IMR-90 (cell line): ENCODE results near the gene GPT2. TPM values are rescaled to one million over a fixed set of nuclear protein-coding genes. Genes with fewer than 3 reads are reported as not detected.

Experiments
- ATAC-seq: fragments of 200-7000 bp; cut with Tn5 transposase; 2 replicates; pipeline ENCODE4 v1.9.1; 2020; ENCODE audit warnings: low read depth, mild to moderate bottlenecking, moderate library complexity
- BruUV-seq: library from RNA; stranded (reverse); fragments of 400-500 nt; replicated peaks from 2 replicates; lab custom pipeline; 2021; lab: Mats Ljungman, UMichigan
- CTCF ChIA-PET: fragments of 300-600 bp; formaldehyde crosslinking; extraction: SDS; loops from one replicate; lab custom pipeline; 2021; ENCODE audit warnings: antibody characterized with exemption; lab: Yijun Ruan, JAX
- POLR2A ChIA-PET: fragments of 300-600 bp; sonication (Branson Sonifier 250); formaldehyde crosslinking; loops from one replicate; lab custom pipeline; 2022; ENCODE audit warnings: antibody characterized with exemption; ENCODE audit not compliant: unreplicated experiment; lab: Charles Lee
- DNase-seq: peaks from one replicate; pipeline ENCODE4 v3.0.0; 2013
- H2AFZ ChIP-seq: replicated peaks from 2 replicates; pipeline ENCODE3; 2013; ENCODE audit warnings: low read length, mild to moderate bottlenecking; ENCODE audit not compliant: poor library complexity
- H2AK5ac ChIP-seq: 2 replicates; pipeline ENCODE4 v1.6.1; 2013; ENCODE audit warnings: low read depth, low read length, inconsistent platforms
- H2AK9ac ChIP-seq: replicated peaks from 2 replicates; pipeline ENCODE3; 2013; ENCODE audit warnings: mild to moderate bottlenecking, low read depth, low read length, moderate library complexity; ENCODE audit not compliant: poor library complexity
- H2BK120ac ChIP-seq: 2 replicates; pipeline ENCODE4 v1.6.1; 2013; ENCODE audit warnings: low read depth, low read length, inconsistent platforms
- H2BK15ac ChIP-seq: 3 replicates; pipeline ENCODE4 v1.6.1; 2013; ENCODE audit warnings: low read depth, low read length, inconsistent platforms
- H2BK20ac ChIP-seq: 2 replicates; pipeline ENCODE4 v1.6.1; 2013; ENCODE audit warnings: low read depth, mild to moderate bottlenecking, inconsistent platforms, low read length, moderate library complexity
- H2BK5ac ChIP-seq: 2 replicates; pipeline ENCODE4 v1.6.1; 2013; ENCODE audit warnings: mild to moderate bottlenecking, low read depth, low read length, inconsistent platforms; ENCODE audit not compliant: poor library complexity, severe bottlenecking
- H3K14ac ChIP-seq: replicated peaks from 2 replicates; pipeline ENCODE4 v1.6.1; 2013; ENCODE audit warnings: low read depth, low read length, inconsistent platforms
- H3K18ac ChIP-seq: 2 replicates; pipeline ENCODE4 v1.6.1; 2013; ENCODE audit warnings: low read depth, low read length, control low read depth
- H3K23ac ChIP-seq: 2 replicates; pipeline ENCODE4 v1.6.1; 2013; ENCODE audit warnings: low read depth, low read length, inconsistent platforms
- H3K27ac ChIP-seq: 2 replicates; pipeline ENCODE4 v1.5.1; 2013; ENCODE audit warnings: mild to moderate bottlenecking, control low read depth, low read length; ENCODE audit not compliant: insufficient read depth
- H3K27me3 ChIP-seq: 2 replicates; pipeline ENCODE4 v1.6.1; 2013; ENCODE audit warnings: low read length; ENCODE audit not compliant: control insufficient read depth, insufficient read depth
- H3K36me3 ChIP-seq: 2 replicates; pipeline ENCODE4 v1.6.1; 2013; ENCODE audit warnings: low read length, mixed read lengths; ENCODE audit not compliant: control insufficient read depth, insufficient read depth
- H3K4ac ChIP-seq: 2 replicates; pipeline ENCODE4 v1.6.1; 2013; ENCODE audit warnings: low read depth, low read length, inconsistent platforms
- H3K4me1 ChIP-seq: 2 replicates; pipeline ENCODE4 v1.6.1; 2013; ENCODE audit warnings: low read length, mixed read lengths; ENCODE audit not compliant: control insufficient read depth, insufficient read depth
- H3K4me2 ChIP-seq: 2 replicates; pipeline ENCODE4 v1.6.1; 2013; ENCODE audit warnings: low read depth, mild to moderate bottlenecking, control low read depth, low read length, moderate library complexity
- H3K4me3 ChIP-seq: 2 replicates; pipeline ENCODE4 v1.5.1; 2013; ENCODE audit warnings: low read depth, mild to moderate bottlenecking, control low read depth, low read length, moderate library complexity; ENCODE audit not compliant: insufficient read depth
- H3K56ac ChIP-seq: 2 replicates; pipeline ENCODE4 v1.6.1; 2013; ENCODE audit warnings: low read length, inconsistent platforms; ENCODE audit not compliant: insufficient read depth; ENCODE audit errors: extremely low read depth
- H3K79me1 ChIP-seq, 2 experiments: 2 replicates each; pipeline ENCODE4 v1.6.1; 2013; ENCODE audit warnings: low read length in 2 of 2, inconsistent platforms in 1 of 2, low read depth in 1 of 2
- H3K9ac ChIP-seq: 2 replicates; pipeline ENCODE4 v1.6.1; 2013; ENCODE audit warnings: low read depth, low read length, control low read depth
- H3K9me1 ChIP-seq: 2 replicates; pipeline ENCODE4 v1.6.1; 2013; ENCODE audit warnings: low read length, inconsistent platforms; ENCODE audit not compliant: insufficient read depth
- H3K9me3 ChIP-seq: 2 replicates; pipeline ENCODE4 v1.6.1; 2013; ENCODE audit warnings: low read length; ENCODE audit not compliant: control insufficient read depth, insufficient read depth
- H4K20me1 ChIP-seq: 2 replicates; pipeline ENCODE4 v1.6.1; 2013; ENCODE audit warnings: low read length, inconsistent platforms; ENCODE audit not compliant: insufficient read depth
- H4K5ac ChIP-seq: 2 replicates; pipeline ENCODE4 v1.6.1; 2013; ENCODE audit warnings: mild to moderate bottlenecking, low read depth, low read length, control low read depth
- H4K8ac ChIP-seq, 2 experiments: 2 replicates each; pipeline ENCODE4 v1.6.1; 2013; ENCODE audit warnings: low read depth in 2 of 2, low read length in 2 of 2, control low read depth in 1 of 2, inconsistent platforms in 1 of 2
- H4K91ac ChIP-seq: 2 replicates; pipeline ENCODE4 v1.6.1; 2013; ENCODE audit warnings: low read depth, low read length, inconsistent platforms; ENCODE audit not compliant: insufficient read depth
- BHLHE40 ChIP-seq: fragments of 150-350 bp; IDR thresholded peaks from 2 replicates; pipeline ENCODE4 v1.6.1; 2016; ENCODE audit warnings: mild to moderate bottlenecking, low read depth, low read length
- CEBPB ChIP-seq: IDR thresholded peaks from 2 replicates; pipeline ENCODE4 v1.6.1; 2012; ENCODE audit warnings: low read depth, low read length, improper control_type of control experiment
- CHD1 ChIP-seq: IDR thresholded peaks from 2 replicates; pipeline ENCODE4 v1.6.1; 2012; ENCODE audit warnings: low read depth, low read length, improper control_type of control experiment
- CTCF ChIP-seq: conservative IDR thresholded peaks from 2 replicates; pipeline ENCODE4 v1.5.1; 2012; ENCODE audit warnings: mild to moderate bottlenecking, low read depth, low read length, improper control_type of control experiment
- FOS ChIP-seq: fragments of 150-350 bp; IDR thresholded peaks from 2 replicates; pipeline ENCODE4 v1.6.1; 2016; ENCODE audit warnings: low read depth, low read length
- MAFK ChIP-seq: IDR thresholded peaks from 2 replicates; pipeline ENCODE4 v1.6.1; 2012; ENCODE audit warnings: low read depth, low read length, improper control_type of control experiment
- MAZ ChIP-seq: IDR thresholded peaks from 2 replicates; pipeline ENCODE4 v1.6.1; 2012; ENCODE audit warnings: low read depth, mild to moderate bottlenecking, low read length, improper control_type of control experiment, moderate library complexity, borderline replicate concordance
- MXI1 ChIP-seq: IDR thresholded peaks from 2 replicates; pipeline ENCODE4 v1.6.1; 2012; ENCODE audit warnings: low read depth, mild to moderate bottlenecking, low read length, moderate library complexity, borderline replicate concordance
- NFE2L2 ChIP-seq: fragments of 150-350 bp; IDR thresholded peaks from 2 replicates; pipeline ENCODE4 v1.6.1; 2016; ENCODE audit warnings: low read depth, mild to moderate bottlenecking, low read length
- POLR2A ChIP-seq: IDR thresholded peaks from 2 replicates; pipeline ENCODE4 v1.6.1; 2012; ENCODE audit warnings: mild to moderate bottlenecking, low read depth, low read length
- RAD21 ChIP-seq: IDR thresholded peaks from 2 replicates; pipeline ENCODE4 v1.6.1; 2012; ENCODE audit warnings: low read length, improper control_type of control experiment
- RCOR1 ChIP-seq: IDR thresholded peaks from 2 replicates; pipeline ENCODE4 v1.6.1; 2012; ENCODE audit warnings: mild to moderate bottlenecking, low read length, improper control_type of control experiment; ENCODE audit not compliant: insufficient replicate concordance
- RFX5 ChIP-seq: IDR thresholded peaks from 2 replicates; pipeline ENCODE4 v1.8.0; 2012; ENCODE audit warnings: low read depth, mild to moderate bottlenecking, low read length, moderate library complexity
- SMC3 ChIP-seq: fragments of 150-350 bp; IDR thresholded peaks from 2 replicates; pipeline ENCODE4 v1.6.1; 2016; ENCODE audit warnings: low read depth, mild to moderate bottlenecking, antibody characterized with exemption, low read length, moderate library complexity
- USF2 ChIP-seq: fragments of 150-350 bp; IDR thresholded peaks from 2 replicates; pipeline ENCODE4 v1.6.1; 2017; ENCODE audit warnings: mild to moderate bottlenecking, antibody characterized with exemption, low read length, low read depth
- WGBS, 2 experiments: methylation state at CpG; one replicate each; pipeline versions ENCODE4 v1.1.5 to v1.1.7; 2013; ENCODE audit warnings: missing lambda C conversion rate in 2 of 2; ENCODE audit not compliant: insufficient read length in 1 of 2; ENCODE audit errors: extremely low coverage in 2 of 2; 5-methylcytosine and 5-hydroxymethylcytosine counted together
- dilution Hi-C: fragments of 300-500 bp; cut with HindIII; formaldehyde crosslinking; loops from one replicate; pipeline ENCODE4 v1.14.3; 2018; ENCODE audit warnings: low sequenced_read_pairs; ENCODE audit not compliant: unreplicated experiment
- in situ Hi-C: fragments of 300-500 bp; cut with MboI; formaldehyde crosslinking; loops from 3 replicates; pipeline ENCODE4 v1.14.3; 2019; ENCODE audit warnings: low sequenced_read_pairs, inconsistent platforms, mixed read lengths
- intact Hi-C: fragments of 100-400 bp; cut with micrococcal nuclease; formaldehyde crosslinking; loops from 2 replicates; pipeline ENCODE4 v1.10.0; 2022
- polyA plus RNA-seq, 3 experiments: library from polyadenylated mRNA; depleted of rRNA; stranded (reverse); fragments of >200 nt; gene quantifications; 2 replicates each; pipeline ENCODE4 v1.2.3, GENCODE V29; 2012; ENCODE audit warnings: low replicate concordance in 1 of 3
- total RNA-seq: library from RNA; depleted of rRNA; stranded (reverse); fragments of >200 nt; gene quantifications from 2 replicates; pipeline ENCODE4 v1.2.3, GENCODE V29; 2012
- TF ChIP-seq, protein P1 (sequence below): fragments of 150-350 bp; IDR thresholded peaks from 2 replicates; pipeline ENCODE4 v1.6.1; 2016; ENCODE audit warnings: low read depth, mild to moderate bottlenecking, low read length, moderate library complexity, borderline replicate concordance

The GPT2 gene
- total and polyA plus RNA-seq, 2 of the 4 experiments (the other 2 are of a cell fraction) = 26.4 to 31.5 TPM

DNA sequence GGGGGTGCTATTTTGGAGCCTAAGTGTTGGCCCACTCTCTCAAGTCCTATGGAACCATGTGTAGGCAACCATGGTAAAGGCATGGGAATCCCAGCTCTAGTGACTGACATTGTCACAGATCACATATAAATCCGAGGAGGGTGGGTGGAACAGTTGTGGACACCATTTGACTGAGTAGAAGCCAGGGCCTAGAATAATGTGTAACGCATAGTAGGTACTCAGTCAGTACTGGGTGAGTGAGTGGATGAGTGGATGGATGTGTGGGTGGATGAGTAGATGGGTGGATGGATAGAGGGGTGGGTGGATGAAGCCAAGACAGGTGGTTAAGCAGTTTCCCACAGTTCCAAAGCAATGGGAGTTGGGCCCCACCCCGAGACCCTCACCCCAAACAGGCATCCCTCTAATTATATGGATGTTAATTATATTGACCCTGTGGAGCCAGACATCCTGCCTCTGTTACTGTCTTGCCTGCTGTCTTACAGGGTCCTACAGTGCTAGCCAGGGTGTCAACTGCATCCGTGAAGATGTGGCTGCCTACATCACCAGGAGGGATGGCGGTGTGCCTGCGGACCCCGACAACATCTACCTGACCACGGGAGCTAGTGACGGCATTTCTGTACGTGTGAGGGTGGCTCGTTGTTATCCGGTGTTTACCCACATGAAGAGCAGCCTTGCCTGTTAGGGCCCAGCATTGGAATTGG lies 22.3 kb downstream of the GPT2 start:
- Histone ChIP-seq H4K20me1 (peaks cover 9% of the 10 kb centered on the region; the same call in 1 of the 2 replicates), H3K4me1 (no peaks in the 10 kb centered on the region), H3K4ac (no peak overlapping the region), H3K79me1 (peaks cover 6 to 11% of the 10 kb centered on the region in 2 experiments; a peak in 1 of 4 replicates), H2AFZ (no peak overlapping the region), H3K9ac (no peak overlapping the region), H2BK120ac (no peak overlapping the region), H2BK20ac (no peak overlapping the region), H2AK9ac (no peak overlapping the region), H3K23ac (no peak overlapping the region), H3K27ac (no peak overlapping the region), H3K27me3 (no peaks in the 10 kb centered on the region), H2BK5ac (no peak overlapping the region), H2BK15ac (no peak overlapping the region), H3K18ac (no peak overlapping the region), H4K5ac (no peak overlapping the region), H3K9me1 (no peaks in the 10 kb centered on the region), H3K36me3 (peaks cover 46% of the 10 kb centered on the region), H3K9me3 (no peaks in the 10 kb centered on the region), H3K14ac (no peak overlapping the region), H4K8ac (no peak overlapping the region), H3K56ac (no peak overlapping the region), H2AK5ac (no peak overlapping the region), H3K4me2 (no peak overlapping the region), H4K91ac (no peak overlapping the region), H3K4me3 (no peak overlapping the region)
- ChIA-PET POLR2A (no interaction called here), CTCF (interaction anchor here (1.1 kb wide), 1 partner anchor 15 kb away, joined by 3 read pairs; no protein-coding TSS in a partner anchor)
- in situ Hi-C loops (no loop called here), intact Hi-C loops (no loop called here), dilution Hi-C loops (no loop called here)
- no peak for DNase-seq
- TF ChIP-seq MAFK (no peak), RCOR1 (no peak), CEBPB (no peak), CHD1 (no peak), RFX5 (no peak), MAZ (no peak), USF2 (no peak), POLR2A (no peak), FOS (no peak), RAD21 (no peak), SMC3 (no peak), MXI1 (no peak), CTCF (no peak), NFE2L2 (no peak), BHLHE40 (no peak)
- TF ChIP-seq, protein P1, sequence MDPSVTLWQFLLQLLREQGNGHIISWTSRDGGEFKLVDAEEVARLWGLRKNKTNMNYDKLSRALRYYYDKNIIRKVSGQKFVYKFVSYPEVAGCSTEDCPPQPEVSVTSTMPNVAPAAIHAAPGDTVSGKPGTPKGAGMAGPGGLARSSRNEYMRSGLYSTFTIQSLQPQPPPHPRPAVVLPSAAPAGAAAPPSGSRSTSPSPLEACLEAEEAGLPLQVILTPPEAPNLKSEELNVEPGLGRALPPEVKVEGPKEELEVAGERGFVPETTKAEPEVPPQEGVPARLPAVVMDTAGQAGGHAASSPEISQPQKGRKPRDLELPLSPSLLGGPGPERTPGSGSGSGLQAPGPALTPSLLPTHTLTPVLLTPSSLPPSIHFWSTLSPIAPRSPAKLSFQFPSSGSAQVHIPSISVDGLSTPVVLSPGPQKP = no peak
- ATAC-seq = no peak
- BruUV-seq = no TSS peak
- 97% methylated on average over 5 of the region's 12 CpGs; no CpG with 5 or more reads in 1 of the 2 experiments for WGBS, 2 experiments
